Fibroblast of lung (primary cell): ENCODE data around the gene TMPO. TPM values are rescaled to one million over a fixed set of nuclear protein-coding genes. Genes with fewer than 3 reads are reported as not detected.

Source experiments
- DNase-seq, 2 donors: peaks; one replicate each; pipeline versions ENCODE4 v3.0.0 to v3.0.0-alpha.2; 2010; ENCODE audit warnings: low read depth in 2 of 2
- H2AFZ ChIP-seq: 2 replicates; pipeline ENCODE4 v1.5.1; 2012; ENCODE audit warnings: low read length, control low read depth, inconsistent platforms
- H3K27ac ChIP-seq: 2 replicates; pipeline ENCODE4 v1.5.1; 2011; ENCODE audit warnings: low read length, control low read depth; ENCODE audit not compliant: insufficient read depth
- H3K27me3 ChIP-seq: 2 replicates; pipeline ENCODE4 v1.5.1; 2011; ENCODE audit warnings: mild to moderate bottlenecking, low read length; ENCODE audit not compliant: control insufficient read depth, insufficient read depth
- H3K36me3 ChIP-seq: 2 replicates; pipeline ENCODE4 v1.5.1; 2011; ENCODE audit warnings: low read length; ENCODE audit not compliant: control insufficient read depth, insufficient read depth
- H3K4me1 ChIP-seq: 2 replicates; pipeline ENCODE4 v1.5.1; 2011; ENCODE audit warnings: low read length; ENCODE audit not compliant: control insufficient read depth, insufficient read depth; ENCODE audit errors: extremely low read depth
- H3K4me2 ChIP-seq: 2 replicates; pipeline ENCODE4 v1.5.1; 2011; ENCODE audit warnings: low read length, control low read depth; ENCODE audit not compliant: insufficient read depth; ENCODE audit errors: extremely low read depth
- H3K4me3 ChIP-seq, 4 experiments: fragments of 200-600 bp in 1 of 4; sonication (generic) in 1 of 4; replicated peaks in 1 of 4; 2 replicates each; pipeline ENCODE4 v1.5.1; 2011 to 2016; ENCODE audit warnings: low read length in 4 of 4, low read depth in 3 of 4, mild to moderate bottlenecking in 3 of 4, control low read depth in 2 of 4, inconsistent platforms in 1 of 4, mixed read lengths in 1 of 4; ENCODE audit not compliant: insufficient read depth in 1 of 4; ENCODE audit errors: control extremely low read depth in 1 of 4
- H3K79me2 ChIP-seq: 2 replicates; pipeline ENCODE4 v1.5.1; 2012; ENCODE audit warnings: mild to moderate bottlenecking, low read length, inconsistent platforms; ENCODE audit not compliant: control insufficient read depth, insufficient read depth
- H3K9ac ChIP-seq: 2 replicates; pipeline ENCODE4 v1.5.1; 2011; ENCODE audit warnings: mild to moderate bottlenecking, low read length, control low read depth; ENCODE audit not compliant: insufficient read depth
- H3K9me3 ChIP-seq: 2 replicates; pipeline ENCODE4 v1.5.1; 2012; ENCODE audit warnings: low read depth, low read length; ENCODE audit not compliant: control insufficient read depth, insufficient read depth
- H4K20me1 ChIP-seq: 2 replicates; pipeline ENCODE4 v1.5.1; 2011; ENCODE audit warnings: low read length; ENCODE audit not compliant: control insufficient read depth, insufficient read depth; ENCODE audit errors: extremely low read depth
- EZH2 ChIP-seq: IDR thresholded peaks from 2 replicates; pipeline ENCODE4 v1.5.1; 2012; ENCODE audit warnings: low read length, control low read depth, mild to moderate bottlenecking; ENCODE audit errors: missing control alignments
- polyA plus RNA-seq, 2 donors: library from polyadenylated mRNA; depleted of rRNA in 1 of 2; stranded (reverse) in 1 of 2; unstranded in 1 of 2; fragments of >200 nt; gene quantifications; 2 replicates each; pipeline ENCODE4 v1.2.1, GENCODE V29; 2011 to 2012; ENCODE audit warnings: missing spikeins in 1 of 2
- total RNA-seq: library from RNA; depleted of rRNA; stranded (reverse); fragments of >200 nt; gene quantifications from 2 replicates; pipeline ENCODE4 v1.2.1, GENCODE V29; 2014
- TF ChIP-seq, protein P1 (sequence below), 2 donors: IDR thresholded peaks in 1 of 2; conservative IDR thresholded peaks in 1 of 2; 1 replicate in 1 of 2; 2 replicates in 1 of 2; pipeline ENCODE4 v1.5.1; 2011 to 2012; ENCODE audit warnings: low read length in 2 of 2, control low read depth in 1 of 2, inconsistent platforms in 1 of 2, low read depth in 1 of 2, mild to moderate bottlenecking in 1 of 2

Gene TMPO
- total and polyA plus RNA-seq, 2 donors (not counting 1 experiment from before 2014, with no cell fraction given) = 37.7 to 42.1 TPM

DNA sequence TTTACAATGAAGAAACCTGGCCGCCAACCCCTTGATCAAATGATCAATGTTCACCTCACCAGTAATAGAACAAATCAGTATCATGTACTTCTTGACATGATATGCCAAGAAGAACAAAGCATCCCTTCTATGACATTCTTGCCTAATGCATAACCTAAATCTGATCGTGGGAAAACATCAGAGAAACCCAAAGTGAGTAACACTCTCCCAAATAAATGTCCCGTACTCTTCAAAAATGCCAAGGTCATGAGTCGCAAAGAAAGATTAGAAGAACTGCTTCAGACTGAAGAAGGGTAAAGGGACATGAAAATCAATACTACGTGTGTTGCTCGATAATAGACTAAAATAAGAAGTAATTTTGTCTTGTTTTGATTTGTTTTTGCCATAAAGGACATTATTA, 66.7 kb downstream of the TMPO start:
- no peak overlapping the region for H3K4me2 ChIP-seq
- H3K4me3 ChIP-seq = no peak overlapping the region
- no peak overlapping the region for H3K27ac ChIP-seq
- no peaks in the 10 kb centered on the region for H3K4me1 ChIP-seq
- no peaks in the 10 kb centered on the region for H4K20me1 ChIP-seq
- no peak overlapping the region for H3K9ac ChIP-seq
- H2AFZ ChIP-seq = no peak overlapping the region
- no peaks in the 10 kb centered on the region for H3K9me3 ChIP-seq
- no peaks in the 10 kb centered on the region for H3K36me3 ChIP-seq
- peak in 1 of 2 donors; percentile 54 for DNase-seq
- no peaks in the 10 kb centered on the region for H3K27me3 ChIP-seq
- H3K79me2 ChIP-seq = no peaks in the 10 kb centered on the region
- TF ChIP-seq, protein P1, sequence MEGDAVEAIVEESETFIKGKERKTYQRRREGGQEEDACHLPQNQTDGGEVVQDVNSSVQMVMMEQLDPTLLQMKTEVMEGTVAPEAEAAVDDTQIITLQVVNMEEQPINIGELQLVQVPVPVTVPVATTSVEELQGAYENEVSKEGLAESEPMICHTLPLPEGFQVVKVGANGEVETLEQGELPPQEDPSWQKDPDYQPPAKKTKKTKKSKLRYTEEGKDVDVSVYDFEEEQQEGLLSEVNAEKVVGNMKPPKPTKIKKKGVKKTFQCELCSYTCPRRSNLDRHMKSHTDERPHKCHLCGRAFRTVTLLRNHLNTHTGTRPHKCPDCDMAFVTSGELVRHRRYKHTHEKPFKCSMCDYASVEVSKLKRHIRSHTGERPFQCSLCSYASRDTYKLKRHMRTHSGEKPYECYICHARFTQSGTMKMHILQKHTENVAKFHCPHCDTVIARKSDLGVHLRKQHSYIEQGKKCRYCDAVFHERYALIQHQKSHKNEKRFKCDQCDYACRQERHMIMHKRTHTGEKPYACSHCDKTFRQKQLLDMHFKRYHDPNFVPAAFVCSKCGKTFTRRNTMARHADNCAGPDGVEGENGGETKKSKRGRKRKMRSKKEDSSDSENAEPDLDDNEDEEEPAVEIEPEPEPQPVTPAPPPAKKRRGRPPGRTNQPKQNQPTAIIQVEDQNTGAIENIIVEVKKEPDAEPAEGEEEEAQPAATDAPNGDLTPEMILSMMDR (conservative IDR thresholded peaks at IDR 0.05 in 1 of 2, IDR thresholded peaks at IDR 0.05 in 1 of 2; ENCODE audit: low read depth in 1 of 2, low read length in 2 of 2) = no peak
- no peak for TF ChIP-seq EZH2

DNA sequence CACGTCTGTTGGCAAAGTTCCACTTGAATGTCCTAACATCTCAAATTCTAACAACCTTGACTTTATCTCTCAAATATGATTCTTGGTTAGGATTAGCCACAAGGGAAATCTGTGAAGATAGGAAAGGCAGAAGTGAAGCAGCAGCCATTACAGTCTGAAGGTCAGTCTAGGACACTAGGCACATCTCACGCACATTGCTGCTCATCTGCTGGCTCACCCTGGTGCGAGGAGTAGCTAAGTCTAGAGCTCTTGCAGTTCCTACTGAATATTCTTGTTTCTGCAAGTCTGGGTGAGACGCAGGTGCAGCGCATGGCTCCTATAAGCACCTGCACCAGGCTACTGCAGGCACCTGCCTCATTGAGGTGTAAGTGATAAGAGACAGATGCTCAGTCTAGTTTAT, 71.7 kb downstream of the TMPO start:
- no peak overlapping the region for H3K27ac ChIP-seq
- no peak overlapping the region for H2AFZ ChIP-seq
- H3K36me3 ChIP-seq = no peaks in the 10 kb centered on the region
- H4K20me1 ChIP-seq = no peaks in the 10 kb centered on the region
- no peaks in the 10 kb centered on the region for H3K79me2 ChIP-seq
- H3K4me2 ChIP-seq = no peak overlapping the region
- DNase-seq = no peak
- H3K27me3 ChIP-seq = no peaks in the 10 kb centered on the region
- no peak overlapping the region for H3K4me3 ChIP-seq
- H3K9me3 ChIP-seq = no peaks in the 10 kb centered on the region
- no peaks in the 10 kb centered on the region for H3K4me1 ChIP-seq
- no peak overlapping the region for H3K9ac ChIP-seq
- no peak for TF ChIP-seq EZH2
- TF ChIP-seq, protein P1 (conservative IDR thresholded peaks at IDR 0.05 in 1 of 2, IDR thresholded peaks at IDR 0.05 in 1 of 2; ENCODE audit: low read depth in 1 of 2, low read length in 2 of 2) = no peak

DNA sequence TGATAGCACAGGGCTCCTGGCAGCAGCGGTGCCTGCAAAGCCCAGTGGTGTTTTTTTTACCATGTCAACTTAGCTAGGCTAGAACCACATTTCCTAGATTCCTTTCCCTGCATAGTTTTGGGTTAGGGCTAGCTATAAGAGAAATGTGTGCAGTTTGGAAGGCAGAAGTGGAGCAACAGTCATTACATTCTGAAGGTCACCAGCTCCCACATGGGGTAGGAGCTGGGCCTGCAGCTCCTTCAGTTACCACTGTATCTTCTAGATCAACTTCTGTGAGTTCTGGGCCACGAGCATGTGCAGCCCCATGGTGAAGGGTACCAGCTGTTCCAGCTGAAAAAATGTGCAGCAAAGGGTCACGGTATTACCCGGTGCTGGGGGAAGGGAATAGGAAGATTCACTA, 75.8 kb downstream of the TMPO start:
- no peak overlapping the region for H3K9ac ChIP-seq
- TF ChIP-seq, protein P1 (conservative IDR thresholded peaks at IDR 0.05 in 1 of 2, IDR thresholded peaks at IDR 0.05 in 1 of 2; ENCODE audit: low read depth in 1 of 2, low read length in 2 of 2) = no peak
- no peak for TF ChIP-seq EZH2
- H2AFZ ChIP-seq = no peak overlapping the region
- H3K27ac ChIP-seq = no peak overlapping the region
- H3K4me1 ChIP-seq = no peaks in the 10 kb centered on the region
- peak in 1 of 2 donors; percentile 28 for DNase-seq
- no peaks in the 10 kb centered on the region for H3K9me3 ChIP-seq
- H3K36me3 ChIP-seq = no peaks in the 10 kb centered on the region
- no peak overlapping the region for H3K4me2 ChIP-seq
- no peaks in the 10 kb centered on the region for H3K27me3 ChIP-seq
- no peak overlapping the region for H3K4me3 ChIP-seq
- H3K79me2 ChIP-seq = peaks cover 27% of the 10 kb centered on the region
- peaks cover 8% of the 10 kb centered on the region for H4K20me1 ChIP-seq
